MCF 10A (cell line): ENCODE data around the gene PCAT6. TPM values are rescaled to one million over a fixed set of nuclear protein-coding genes. Genes with fewer than 3 reads are reported as not detected.
A peak's percentile ranks its signal among the peaks of the same experiment; 100 is the strongest.

Source experiments
- BruUV-seq: library from RNA; stranded (reverse); fragments of 400-500 nt; replicated peaks from 2 replicates; lab custom pipeline; 2021; lab: Mats Ljungman, UMichigan
- CTCF ChIA-PET: fragments of 300-600 bp; sonication (Branson Sonifier 250); formaldehyde crosslinking; extraction: SDS; loops from one replicate; lab custom pipeline; 2021; ENCODE audit warnings: antibody characterized with exemption, inconsistent platforms; lab: Yijun Ruan, JAX
- POLR2A ChIA-PET: fragments of 300-600, 350-650 bp; sonication (Branson Sonifier 250); formaldehyde crosslinking; extraction: SDS; loops from one replicate; lab custom pipeline; 2020; ENCODE audit warnings: antibody characterized with exemption, inconsistent platforms; lab: Yijun Ruan, JAX
- DNase-seq: peaks from one replicate; pipeline ENCODE4 v3.0.0-alpha.2; 2018; ENCODE audit not compliant: unreplicated experiment
- H3K27ac Mint-ChIP-seq: one replicate; pipeline ENCODE4 v1.8.0; 2022; ENCODE audit warnings: mild to moderate bottlenecking, low read depth, mixed read lengths; ENCODE audit not compliant: unreplicated experiment
- H3K27me3 Mint-ChIP-seq: one replicate; pipeline ENCODE4 v1.8.0; 2022; ENCODE audit warnings: mixed read lengths; ENCODE audit not compliant: insufficient read depth, unreplicated experiment
- H3K36me3 Mint-ChIP-seq: one replicate; pipeline ENCODE4 v1.8.0; 2022; ENCODE audit warnings: mild to moderate bottlenecking, moderate library complexity, mixed read lengths; ENCODE audit not compliant: insufficient read depth, unreplicated experiment
- H3K4me1 Mint-ChIP-seq: one replicate; pipeline ENCODE4 v1.8.0; 2022; ENCODE audit warnings: mixed read lengths; ENCODE audit not compliant: insufficient read depth, unreplicated experiment
- H3K4me3 Mint-ChIP-seq: one replicate; pipeline ENCODE4 v1.8.0; 2022; ENCODE audit warnings: mild to moderate bottlenecking, moderate library complexity, mixed read lengths; ENCODE audit not compliant: unreplicated experiment
- H3K9me3 Mint-ChIP-seq: one replicate; pipeline ENCODE4 v1.8.0; 2022; ENCODE audit warnings: mixed read lengths; ENCODE audit not compliant: unreplicated experiment
- intact Hi-C: fragments of 100-400 bp; cut with micrococcal nuclease; formaldehyde crosslinking; loops from 2 replicates; pipeline ENCODE4 v1.14.1; 2022
- total RNA-seq: library from RNA; stranded (reverse); gene quantifications from 2 replicates; pipeline ENCODE4 v1.2.3, GENCODE V29; 2022
- TF ChIP-seq, protein P1 (sequence below): fragments of 200-600 bp; IDR thresholded peaks from one replicate; pipeline ENCODE4 v1.8.0; 2022; ENCODE audit warnings: antibody characterized with exemption, mild to moderate bottlenecking; ENCODE audit not compliant: unreplicated experiment

PCAT6 gene
- total RNA-seq, 1 experiment from 2014 or later: 3.2 TPM

DNA sequence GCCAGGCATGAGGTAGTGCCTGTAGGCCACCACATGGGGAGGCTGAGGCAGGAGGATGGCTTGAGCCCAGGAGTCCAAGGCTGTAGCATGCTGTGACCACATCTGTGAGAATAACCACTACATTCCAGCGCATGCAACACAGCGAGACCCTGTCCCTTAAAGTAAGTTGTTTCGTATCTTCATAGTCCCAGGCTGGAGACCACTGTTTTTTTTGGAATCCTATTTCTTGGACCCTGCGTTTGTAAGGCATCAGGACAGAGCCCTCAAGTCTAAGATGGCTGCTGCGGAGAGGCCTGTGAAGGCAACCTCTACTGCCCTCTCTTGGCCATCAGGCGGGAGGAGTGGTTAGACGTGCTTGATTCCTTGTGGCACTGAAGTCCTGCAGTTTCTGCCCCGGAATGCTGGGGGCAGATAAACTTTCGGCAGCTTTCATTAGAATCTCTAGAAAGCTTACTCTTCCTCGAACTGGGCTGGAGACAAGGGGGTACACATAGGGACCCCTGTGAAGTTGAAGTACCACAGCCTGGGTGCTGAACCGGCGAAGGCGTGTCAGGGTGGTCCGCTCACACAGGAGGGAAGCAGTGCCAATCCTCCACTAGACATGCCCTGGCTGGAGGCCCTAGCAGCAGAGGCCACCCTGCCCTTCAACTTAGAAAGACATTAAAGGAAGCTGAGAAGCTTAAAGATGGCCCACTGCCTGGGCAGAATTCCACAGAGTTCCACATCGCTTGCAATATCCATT lies 41.6 kb downstream of the PCAT6 start:
- POLR2A ChIA-PET: interaction anchor here (1.0 to 1.6 kb wide), 2 partner anchors 9 to 42 kb away, joined by 3 to 6 read pairs; partner anchors contain the start of gene PCAT6
- Mint-ChIP-seq H3K4me3 (no peak overlapping the region), H3K27me3 (no peaks in the 10 kb centered on the region), H3K27ac (no peak overlapping the region), H3K4me1 (no peaks in the 10 kb centered on the region), H3K36me3 (no peaks in the 10 kb centered on the region), H3K9me3 (no peaks in the 10 kb centered on the region)
- CTCF ChIA-PET: interaction anchor here (0.8 to 1.9 kb wide), 14 partner anchors 8 to 141 kb away, joined by 3 to 13 read pairs (median 4); no protein-coding TSS in a partner anchor
- TF ChIP-seq, protein P1, sequence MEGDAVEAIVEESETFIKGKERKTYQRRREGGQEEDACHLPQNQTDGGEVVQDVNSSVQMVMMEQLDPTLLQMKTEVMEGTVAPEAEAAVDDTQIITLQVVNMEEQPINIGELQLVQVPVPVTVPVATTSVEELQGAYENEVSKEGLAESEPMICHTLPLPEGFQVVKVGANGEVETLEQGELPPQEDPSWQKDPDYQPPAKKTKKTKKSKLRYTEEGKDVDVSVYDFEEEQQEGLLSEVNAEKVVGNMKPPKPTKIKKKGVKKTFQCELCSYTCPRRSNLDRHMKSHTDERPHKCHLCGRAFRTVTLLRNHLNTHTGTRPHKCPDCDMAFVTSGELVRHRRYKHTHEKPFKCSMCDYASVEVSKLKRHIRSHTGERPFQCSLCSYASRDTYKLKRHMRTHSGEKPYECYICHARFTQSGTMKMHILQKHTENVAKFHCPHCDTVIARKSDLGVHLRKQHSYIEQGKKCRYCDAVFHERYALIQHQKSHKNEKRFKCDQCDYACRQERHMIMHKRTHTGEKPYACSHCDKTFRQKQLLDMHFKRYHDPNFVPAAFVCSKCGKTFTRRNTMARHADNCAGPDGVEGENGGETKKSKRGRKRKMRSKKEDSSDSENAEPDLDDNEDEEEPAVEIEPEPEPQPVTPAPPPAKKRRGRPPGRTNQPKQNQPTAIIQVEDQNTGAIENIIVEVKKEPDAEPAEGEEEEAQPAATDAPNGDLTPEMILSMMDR: peak; percentile 87
- BruUV-seq: no TSS peak
- peak; percentile 88 for DNase-seq
- intact Hi-C loops: loop anchor here (1.0 to 5.0 kb wide), 3 partner anchors 85 to 147 kb away; no protein-coding TSS in a partner anchor

DNA sequence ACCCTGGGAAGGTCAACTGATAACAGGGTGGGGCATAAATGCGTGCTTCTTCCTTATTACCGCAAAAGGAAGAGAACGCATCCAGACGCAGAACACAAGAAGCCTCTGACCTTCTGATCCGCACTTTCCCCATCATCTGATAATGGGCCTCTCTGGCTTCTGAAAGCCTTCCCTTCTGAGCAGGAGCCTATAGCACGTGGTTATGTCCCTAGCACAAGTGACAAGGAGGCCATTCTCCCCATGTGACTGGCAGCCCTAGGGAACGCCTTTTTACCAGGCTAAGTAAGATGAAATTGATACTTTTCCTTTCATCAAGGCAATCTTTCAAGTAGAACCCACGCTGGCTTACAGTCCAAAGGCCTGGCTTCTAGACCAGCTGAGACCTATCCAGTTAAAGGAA lies 44.0 kb downstream of the PCAT6 start:
- H3K27me3 Mint-ChIP-seq: no peaks in the 10 kb centered on the region
- H3K36me3 Mint-ChIP-seq: no peaks in the 10 kb centered on the region
- ChIA-PET CTCF (interaction anchor here (0.7 to 1.0 kb wide), 2 partner anchors 9 to 135 kb away, joined by 3 to 4 read pairs; no protein-coding TSS in a partner anchor), POLR2A (interaction anchor here (0.9 to 1.3 kb wide), 2 partner anchors 11 to 44 kb away, joined by 3 to 5 read pairs; partner anchors contain the start of gene PCAT6)
- TF ChIP-seq, protein P1: no peak
- no peak overlapping the region for H3K27ac Mint-ChIP-seq
- BruUV-seq: no TSS peak
- H3K4me3 Mint-ChIP-seq: no peak overlapping the region
- H3K4me1 Mint-ChIP-seq: no peaks in the 10 kb centered on the region
- H3K9me3 Mint-ChIP-seq: no peaks in the 10 kb centered on the region
- no peak for DNase-seq
- intact Hi-C loops: loop anchor here (5.0 kb wide), 1 partner anchor 87 kb away; no protein-coding TSS in a partner anchor

DNA sequence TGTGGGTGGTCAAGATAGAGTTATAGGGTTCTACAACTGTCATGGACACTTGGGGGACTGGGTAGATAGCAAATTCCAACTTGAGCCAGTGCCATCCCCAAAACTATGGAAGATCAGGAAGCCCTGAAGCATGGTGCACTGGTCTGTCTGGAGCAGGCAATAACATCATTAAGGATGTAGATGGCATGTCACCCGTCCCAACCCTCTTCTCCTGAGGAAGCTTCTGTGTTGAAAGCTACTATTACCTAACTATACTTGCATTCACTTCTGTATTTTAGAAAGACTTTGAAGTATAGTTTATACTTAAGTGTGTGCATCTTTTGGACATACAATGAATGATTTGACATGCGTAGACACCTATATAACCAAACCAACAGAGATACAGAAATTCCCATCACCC lies 45.3 kb downstream of the PCAT6 start:
- no peak overlapping the region for H3K4me3 Mint-ChIP-seq
- no peak overlapping the region for H3K27ac Mint-ChIP-seq
- no peak for DNase-seq
- no peaks in the 10 kb centered on the region for H3K27me3 Mint-ChIP-seq
- H3K36me3 Mint-ChIP-seq: no peaks in the 10 kb centered on the region
- intact Hi-C loops: no loop called here
- POLR2A ChIA-PET: no interaction called here
- H3K9me3 Mint-ChIP-seq: no peaks in the 10 kb centered on the region
- CTCF ChIA-PET: interaction anchor here (1.7 kb wide), 1 partner anchor 105 kb away, joined by 7 read pairs; no protein-coding TSS in a partner anchor
- no TSS peak for BruUV-seq
- no peaks in the 10 kb centered on the region for H3K4me1 Mint-ChIP-seq
- TF ChIP-seq, protein P1: no peak

DNA sequence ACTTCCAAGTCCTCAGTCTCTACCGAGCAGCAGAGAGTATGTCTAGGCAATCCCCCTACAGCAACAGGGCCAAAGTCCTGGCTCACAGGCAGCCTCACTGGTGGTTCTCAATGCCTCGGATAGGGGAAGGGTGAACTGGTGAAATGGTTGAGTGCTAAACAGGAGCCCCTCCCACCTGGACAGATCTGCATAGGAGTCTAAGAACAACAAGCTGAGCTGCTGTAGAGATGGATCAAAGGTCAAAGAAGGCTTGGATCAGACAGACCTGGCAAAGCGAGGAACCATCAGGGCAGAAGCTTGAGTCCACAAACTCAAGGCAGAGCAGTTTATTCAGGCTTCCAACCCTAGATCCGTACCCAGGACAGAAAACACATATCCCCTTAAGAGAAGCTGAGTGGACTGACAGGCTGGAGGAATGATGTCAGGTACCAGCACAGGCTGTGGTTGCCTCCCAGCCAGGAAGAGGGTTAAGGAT lies 46.4 kb downstream of the PCAT6 start:
- TF ChIP-seq, protein P1: no peak
- no peak overlapping the region for H3K4me3 Mint-ChIP-seq
- POLR2A ChIA-PET: interaction anchor here (0.9 kb wide), 1 partner anchor 49 kb away, joined by 3 read pairs; the partner anchor contains the start of gene KDM5B
- H3K36me3 Mint-ChIP-seq: no peaks in the 10 kb centered on the region
- CTCF ChIA-PET: interaction anchor here (0.9 to 1.7 kb wide), 5 partner anchors 8 to 113 kb away, joined by 3 to 8 read pairs (median 4); no protein-coding TSS in a partner anchor
- H3K27ac Mint-ChIP-seq: no peak overlapping the region
- DNase-seq: no peak
- no peaks in the 10 kb centered on the region for H3K9me3 Mint-ChIP-seq
- intact Hi-C loops: no loop called here
- no TSS peak for BruUV-seq
- H3K4me1 Mint-ChIP-seq: peaks cover 6% of the 10 kb centered on the region
- H3K27me3 Mint-ChIP-seq: no peaks in the 10 kb centered on the region
